T1000 (cell line): Measurements from ENCODE around the gene TSC22D4.
"Not testable (repeated sequence)": the region's sequence is repeated elsewhere in the genome, so short reads cannot be mapped to it uniquely, and the experiment has no call there.

Experiments
- DNase-seq: peaks from one replicate; lab custom pipeline; 2025; ENCODE audit warnings: mixed read lengths; lab: John Stamatoyannopoulos, UW

Gene TSC22D4

GRCh38 chr7:100444311-100445278, 34.4 kb downstream of the TSC22D4 start:
- DNase-seq: no peak

GRCh38 chr7:100443096-100443840, 35.7 kb downstream of the TSC22D4 start:
- no peak for DNase-seq

- DNase-seq: no peak
Observed at GRCh38 chr7:100441641-100442535, 37.1 kb downstream of the TSC22D4 start.

GRCh38 chr7:100439244-100439643, 39.8 kb downstream of the TSC22D4 start:
- DNase-seq: not testable (repeated sequence)

- not testable (repeated sequence) for DNase-seq
Observed at GRCh38 chr7:100438731-100439130, 40.3 kb downstream of the TSC22D4 start.

GRCh38 chr7:100438172-100438571, 40.8 kb downstream of the TSC22D4 start:
- no peak for DNase-seq

GRCh38 chr7:100437150-100438100, 41.6 kb downstream of the TSC22D4 start:
- DNase-seq: no peak

GRCh38 chr7:100435401-100436304, 43.4 kb downstream of the TSC22D4 start:
- DNase-seq: no peak

GRCh38 chr7:100434297-100435144, 44.5 kb downstream of the TSC22D4 start:
- no peak for DNase-seq

GRCh38 chr7:100433592-100434296, 45.3 kb downstream of the TSC22D4 start:
- DNase-seq: no peak

- DNase-seq: no peak
Observed at GRCh38 chr7:100433276-100433591, 45.8 kb downstream of the TSC22D4 start.

- no peak for DNase-seq
Observed at GRCh38 chr7:100432621-100433275, 46.3 kb downstream of the TSC22D4 start.

- no peak for DNase-seq
Observed at GRCh38 chr7:100432053-100432452, 47.0 kb downstream of the TSC22D4 start.

- no peak for DNase-seq
Observed at GRCh38 chr7:100431286-100431735, 47.7 kb downstream of the TSC22D4 start.

GRCh38 chr7:100430493-100431285, 48.3 kb downstream of the TSC22D4 start:
- no peak for DNase-seq

GRCh38 chr7:100429637-100430492, 49.1 kb downstream of the TSC22D4 start, which contains the start of gene MEPCE:
Gene MEPCE, plus strand, starts transcription at chr7:100429831. Its CDS starts 188 bp downstream, at chr7:100430019.
- DNase-seq: peak; percentile 79
